ENCODE data around the gene MLH3.
A peak's percentile ranks its signal among the peaks of the same experiment; 100 is the strongest.

MLH3 gene

GRCh38 chr14:74978416-74978947 lies 72.8 kb downstream of the MLH3 start:
- Histone ChIP-seq H3K27me3 (no peaks in the 10 kb centered on the region), H3K9me3 (no peaks in the 10 kb centered on the region), H3K4me1 (peaks cover 24% of the 10 kb centered on the region), H3K4me3 (ENCODE audit: low read depth, low read length) (no peak overlapping the region), H3K36me3 (no peaks in the 10 kb centered on the region)
- no peak for TF ChIP-seq CTCF (IDR thresholded peaks at IDR 0.05; ENCODE audit: low read depth, low read length)
- DNase-seq, result peak; percentile 68

- H3K36me3 ChIP-seq, result no peaks in the 10 kb centered on the region
- peaks cover 24% of the 10 kb centered on the region for H3K4me1 ChIP-seq
Measured at GRCh38 chr14:74977901-74978385, 73.3 kb downstream of the MLH3 start.

GRCh38 chr14:74977164-74977900 lies 73.9 kb downstream of the MLH3 start:
- Histone ChIP-seq H3K9me3 (no peaks in the 10 kb centered on the region), H3K36me3 (no peaks in the 10 kb centered on the region), H3K4me1 (peaks cover 24% of the 10 kb centered on the region), H3K4me3 (ENCODE audit: low read depth, low read length) (no peak overlapping the region), H3K27me3 (no peaks in the 10 kb centered on the region)
- TF ChIP-seq CTCF (IDR thresholded peaks at IDR 0.05; ENCODE audit: low read depth, low read length), result no peak
- no peak for DNase-seq

More at GRCh38 chr14:74977901-74978385, 73.3 kb downstream of the MLH3 start:
- Histone ChIP-seq H3K27me3 (no peaks in the 10 kb centered on the region), H3K4me3 (ENCODE audit: low read depth, low read length) (no peak overlapping the region), H3K9me3 (no peaks in the 10 kb centered on the region)
- TF ChIP-seq CTCF (IDR thresholded peaks at IDR 0.05; ENCODE audit: low read depth, low read length), result no peak
- no peak for DNase-seq

- no peaks in the 10 kb centered on the region for H3K27me3 ChIP-seq
- no peaks in the 10 kb centered on the region for H3K36me3 ChIP-seq
- peaks cover 24% of the 10 kb centered on the region for H3K4me1 ChIP-seq
- DNase-seq, result no peak
- TF ChIP-seq CTCF (IDR thresholded peaks at IDR 0.05; ENCODE audit: low read depth, low read length), result no peak
- H3K4me3 ChIP-seq (ENCODE audit: low read depth, low read length), result no peak overlapping the region
- no peaks in the 10 kb centered on the region for H3K9me3 ChIP-seq
Measured at GRCh38 chr14:74976264-74977113, 74.8 kb downstream of the MLH3 start.

- DNase-seq, result peak; percentile 54
- H3K27me3 ChIP-seq, result no peaks in the 10 kb centered on the region
- H3K4me1 ChIP-seq, result peaks cover 24% of the 10 kb centered on the region
- H3K9me3 ChIP-seq, result no peaks in the 10 kb centered on the region
- no peaks in the 10 kb centered on the region for H3K36me3 ChIP-seq
- no peak overlapping the region for H3K4me3 ChIP-seq (ENCODE audit: low read depth, low read length)
- TF ChIP-seq CTCF (IDR thresholded peaks at IDR 0.05; ENCODE audit: low read depth, low read length), result no peak
Measured at GRCh38 chr14:74975059-74975810, 76.0 kb downstream of the MLH3 start.

Measured in BE2C (cell line).